Activated naive CD8-positive, alpha-beta T cell treated with anti-CD3 and anti-CD28 coated beads, Interleukin-2, amount 10 ng/mL, durations not matched to agents 7 days and 5 days (primary cell): Measurements from ENCODE around the gene KCND2. TPM values are rescaled to one million over a fixed set of nuclear protein-coding genes. Genes with fewer than 3 reads are reported as not detected.

ENCODE experiments used
- ATAC-seq: fragments of 150-1000 bp; cut with Tn5 transposase; one replicate; pipeline ENCODE4 v1.10.0; 2021; ENCODE audit warnings: low read depth, moderate library complexity
- POLR2A ChIA-PET: fragments of 350-600 bp; sonication (Branson Sonifier 250); formaldehyde crosslinking; loops from one replicate; lab custom pipeline; 2021; ENCODE audit warnings: antibody characterized with exemption; lab: Charles Lee
- DNase-seq: peaks from one replicate; pipeline ENCODE4 v3.0.0; 2021
- H3K27ac Mint-ChIP-seq: one replicate; pipeline ENCODE4 v1.8.0; 2022; ENCODE audit warnings: mild to moderate bottlenecking, mixed read lengths
- H3K27me3 Mint-ChIP-seq: one replicate; pipeline ENCODE4 v1.8.0; 2022; ENCODE audit warnings: mild to moderate bottlenecking, moderate library complexity, mixed read lengths
- H3K36me3 Mint-ChIP-seq: one replicate; pipeline ENCODE4 v1.8.0; 2021; ENCODE audit warnings: mild to moderate bottlenecking, mixed read lengths
- H3K4me1 Mint-ChIP-seq: one replicate; pipeline ENCODE4 v1.8.0; 2021; ENCODE audit warnings: mixed read lengths
- H3K4me3 Mint-ChIP-seq: one replicate; pipeline ENCODE4 v1.8.0; 2022; ENCODE audit warnings: mild to moderate bottlenecking, moderate library complexity, mixed read lengths
- H3K9me3 Mint-ChIP-seq: one replicate; pipeline ENCODE4 v1.8.0; 2021; ENCODE audit warnings: mixed read lengths
- total RNA-seq, 2 experiments: library from RNA; stranded (reverse); gene quantifications; one replicate each; pipeline ENCODE4 v1.2.3, GENCODE V29; 2021

The KCND2 gene
- total RNA-seq, 2 experiments from 2014 or later, result not detected

- Mint-ChIP-seq H3K36me3 (no peaks in the 10 kb centered on the region), H3K4me3 (no peak overlapping the region), H3K9me3 (no peaks in the 10 kb centered on the region), H3K4me1 (no peaks in the 10 kb centered on the region), H3K27ac (no peak overlapping the region), H3K27me3 (no peaks in the 10 kb centered on the region)
- DNase-seq, result no peak
- POLR2A ChIA-PET, result no interaction called here
- no peak for ATAC-seq
Measured at GRCh38 chr7:120337308-120337907, 64.4 kb downstream of the KCND2 start.

DNA sequence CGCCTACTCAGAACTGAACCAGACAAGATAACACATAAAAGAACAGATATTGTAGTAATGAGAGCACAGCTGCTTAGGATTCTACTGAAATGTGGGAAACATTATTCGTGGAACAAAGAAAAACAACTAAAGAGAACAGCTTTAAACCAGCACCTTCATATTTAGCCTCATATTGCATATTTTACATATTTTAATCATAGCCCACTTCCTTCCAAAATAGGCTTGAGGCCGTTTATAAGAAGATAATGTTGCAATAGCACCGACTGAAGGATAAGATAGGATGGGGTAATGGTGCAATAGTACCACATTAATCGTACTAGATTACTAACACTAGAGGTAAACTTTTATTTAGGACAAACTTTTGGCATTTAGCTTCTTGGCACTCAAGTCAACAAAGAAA, 71.3 kb downstream of the KCND2 start:
- Mint-ChIP-seq H3K27ac (no peak overlapping the region), H3K9me3 (peaks cover 1% of the 10 kb centered on the region), H3K36me3 (no peaks in the 10 kb centered on the region), H3K4me3 (no peak overlapping the region), H3K4me1 (no peaks in the 10 kb centered on the region), H3K27me3 (no peaks in the 10 kb centered on the region)
- ATAC-seq, result no peak
- no peak for DNase-seq
- POLR2A ChIA-PET, result no interaction called here

DNA sequence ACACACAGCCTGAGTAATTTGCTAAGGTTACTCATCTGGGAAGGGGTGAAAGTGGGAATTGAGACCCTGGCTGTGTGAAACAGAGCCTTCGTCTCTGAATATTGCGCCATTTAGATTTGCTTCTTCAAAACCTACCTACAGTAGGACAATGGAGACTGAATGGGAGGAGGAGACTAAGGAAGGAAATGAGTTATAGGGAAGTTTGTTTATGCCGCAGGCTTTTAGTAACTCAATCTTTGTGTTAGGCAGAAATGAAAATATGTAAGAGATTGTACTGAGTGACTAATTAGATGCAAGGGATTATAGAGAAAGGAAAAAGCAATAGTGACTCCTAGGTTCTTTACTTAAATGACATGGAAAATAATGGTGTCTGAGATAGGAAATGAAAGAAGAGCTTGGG, 80.2 kb downstream of the KCND2 start:
- Mint-ChIP-seq H3K27ac (no peak overlapping the region), H3K4me1 (no peaks in the 10 kb centered on the region), H3K9me3 (no peaks in the 10 kb centered on the region), H3K4me3 (no peak overlapping the region), H3K36me3 (no peaks in the 10 kb centered on the region), H3K27me3 (no peaks in the 10 kb centered on the region)
- DNase-seq (no peak), ATAC-seq (no peak)
- POLR2A ChIA-PET, result no interaction called here

GRCh38 chr7:120360918-120361317, 87.9 kb downstream of the KCND2 start:
- POLR2A ChIA-PET, result no interaction called here
- H3K9me3 Mint-ChIP-seq, result no peaks in the 10 kb centered on the region
- ATAC-seq (no peak), DNase-seq (no peak)
- H3K4me1 Mint-ChIP-seq, result no peaks in the 10 kb centered on the region
- H3K27ac Mint-ChIP-seq, result no peak overlapping the region
- H3K4me3 Mint-ChIP-seq, result no peak overlapping the region
- H3K27me3 Mint-ChIP-seq, result no peaks in the 10 kb centered on the region
- H3K36me3 Mint-ChIP-seq, result no peaks in the 10 kb centered on the region

- Mint-ChIP-seq H3K4me3 (no peak overlapping the region), H3K27me3 (no peaks in the 10 kb centered on the region), H3K27ac (no peak overlapping the region), H3K9me3 (no peaks in the 10 kb centered on the region), H3K36me3 (no peaks in the 10 kb centered on the region), H3K4me1 (no peaks in the 10 kb centered on the region)
- POLR2A ChIA-PET, result no interaction called here
- no peak for DNase-seq
- no peak for ATAC-seq
Measured at GRCh38 chr7:120363414-120363813, 90.4 kb downstream of the KCND2 start.

DNA sequence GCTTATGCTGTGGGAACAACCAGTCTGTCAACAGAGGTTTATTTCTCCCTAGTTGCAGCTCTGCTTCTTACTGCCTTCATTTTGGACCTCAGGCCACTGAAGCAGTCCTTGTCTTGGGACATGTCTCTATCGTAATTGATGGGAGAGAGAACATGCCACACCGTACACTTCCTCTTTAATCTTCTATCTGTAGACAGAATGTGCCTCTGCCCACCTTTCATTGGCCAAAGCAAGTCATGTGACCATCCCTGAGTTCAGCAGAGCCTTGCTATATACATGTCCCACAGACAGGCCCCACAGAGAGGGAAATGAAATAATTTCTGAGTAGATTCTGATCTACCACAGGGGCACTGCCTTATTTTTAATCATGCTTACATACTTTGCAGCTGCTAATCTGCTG, 98.0 kb downstream of the KCND2 start:
- POLR2A ChIA-PET, result no interaction called here

GRCh38 chr7:120373174-120373573, 100.2 kb downstream of the KCND2 start:
- Mint-ChIP-seq H3K4me1 (no peaks in the 10 kb centered on the region), H3K36me3 (no peaks in the 10 kb centered on the region)
- POLR2A ChIA-PET, result no interaction called here

More for the DNA sequence above, 98.0 kb downstream of the KCND2 start:
- H3K27ac Mint-ChIP-seq, result no peak overlapping the region
- ATAC-seq, result no peak
- H3K27me3 Mint-ChIP-seq, result no peaks in the 10 kb centered on the region
- no peaks in the 10 kb centered on the region for H3K9me3 Mint-ChIP-seq
- no peaks in the 10 kb centered on the region for H3K4me1 Mint-ChIP-seq
- no peak for DNase-seq
- no peaks in the 10 kb centered on the region for H3K36me3 Mint-ChIP-seq
- H3K4me3 Mint-ChIP-seq, result no peak overlapping the region

DNA sequence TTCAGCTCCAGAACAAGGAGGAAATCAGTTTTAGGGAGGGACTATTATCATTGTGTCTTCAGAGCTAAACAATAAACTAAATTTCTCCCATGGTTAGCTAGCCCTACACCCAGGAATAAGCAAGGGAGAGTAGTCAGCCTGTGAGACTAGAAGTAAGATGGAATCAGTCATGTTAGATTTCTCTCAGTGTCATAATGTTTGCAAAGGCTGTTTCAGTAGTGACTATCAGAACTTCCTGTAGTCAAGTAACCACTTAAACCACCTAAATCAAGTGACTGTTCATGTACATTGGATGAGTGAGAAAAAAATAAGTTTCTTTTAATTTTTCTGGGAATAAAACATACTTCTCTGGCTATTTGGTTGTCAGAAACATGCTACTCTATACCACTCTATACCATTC, 121.6 kb downstream of the KCND2 start:
- Mint-ChIP-seq H3K9me3 (no peaks in the 10 kb centered on the region), H3K27me3 (no peaks in the 10 kb centered on the region), H3K4me3 (no peak overlapping the region), H3K4me1 (no peaks in the 10 kb centered on the region), H3K36me3 (no peaks in the 10 kb centered on the region), H3K27ac (no peak overlapping the region)
- no peak for ATAC-seq
- DNase-seq, result no peak
- POLR2A ChIA-PET, result no interaction called here

More at GRCh38 chr7:120373174-120373573, 100.2 kb downstream of the KCND2 start:
- Mint-ChIP-seq H3K27ac (no peak overlapping the region), H3K9me3 (no peaks in the 10 kb centered on the region), H3K27me3 (no peaks in the 10 kb centered on the region), H3K4me3 (no peak overlapping the region)
- no peak for DNase-seq
- ATAC-seq, result no peak

DNA sequence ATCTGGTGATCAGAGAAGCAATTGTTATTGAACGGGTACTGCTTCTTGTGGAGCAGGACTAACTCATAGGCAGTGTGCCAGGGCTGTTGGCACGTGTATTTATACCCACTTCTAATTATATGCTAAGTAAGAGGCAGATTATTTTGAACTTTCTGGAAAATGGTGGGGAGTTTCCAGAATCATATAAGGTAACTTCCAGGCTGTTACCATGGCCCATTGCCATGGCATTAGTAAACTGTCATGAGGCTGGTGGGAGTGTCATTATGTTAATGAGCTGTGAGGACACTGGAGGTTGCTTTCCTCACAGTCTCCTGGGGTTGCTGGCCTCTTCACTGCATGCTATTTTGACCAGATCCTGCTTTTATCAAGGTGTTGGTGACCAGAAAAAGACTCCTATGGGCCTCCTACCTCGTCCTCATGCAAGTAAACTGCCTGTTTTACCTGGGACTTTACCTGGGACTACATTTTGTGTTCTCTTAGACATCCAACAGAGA, 122.6 kb downstream of the KCND2 start:
- ATAC-seq (no peak), DNase-seq (no peak)
- H3K36me3 Mint-ChIP-seq, result no peaks in the 10 kb centered on the region
- H3K4me1 Mint-ChIP-seq, result no peaks in the 10 kb centered on the region
- H3K27me3 Mint-ChIP-seq, result no peaks in the 10 kb centered on the region
- POLR2A ChIA-PET, result no interaction called here
- no peaks in the 10 kb centered on the region for H3K9me3 Mint-ChIP-seq
- H3K4me3 Mint-ChIP-seq, result no peak overlapping the region
- H3K27ac Mint-ChIP-seq, result no peak overlapping the region

DNA sequence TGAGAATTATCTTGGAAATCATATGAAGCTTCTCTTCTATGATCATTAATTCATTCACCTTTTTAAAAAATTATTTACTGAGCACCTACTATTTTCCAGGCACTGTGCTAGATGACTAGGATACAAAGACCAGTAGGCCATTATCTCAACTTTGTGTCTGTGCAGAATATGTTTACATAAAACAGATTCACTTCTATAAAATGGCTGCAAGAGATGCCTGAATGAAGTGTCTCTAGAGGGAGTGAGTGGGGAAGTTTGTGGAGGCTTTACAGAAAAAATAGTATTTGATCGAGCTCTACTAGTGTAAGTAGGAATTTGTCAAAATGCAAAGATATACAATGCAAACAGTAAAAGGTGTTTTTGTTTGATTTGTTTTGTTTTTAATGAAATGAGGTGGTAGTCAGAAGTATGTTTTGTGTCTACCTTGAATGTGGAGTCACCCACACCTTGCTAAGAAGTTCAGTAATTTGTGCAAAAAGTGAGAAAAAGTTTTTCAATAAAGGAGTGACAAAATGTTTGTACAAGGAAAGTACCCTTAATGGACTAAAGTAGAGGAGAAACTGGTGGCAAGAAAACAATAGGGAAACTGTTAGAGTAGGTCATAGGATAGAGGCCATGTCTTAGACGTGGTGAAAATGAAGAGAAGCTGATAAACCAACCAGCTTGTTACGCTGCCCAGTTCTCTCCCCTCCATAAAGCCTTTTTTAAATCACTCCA, 125.5 kb downstream of the KCND2 start:
- H3K4me1 Mint-ChIP-seq, result no peaks in the 10 kb centered on the region
- POLR2A ChIA-PET, result no interaction called here
- no peak for ATAC-seq

GRCh38 chr7:120400806-120401455, 128.0 kb downstream of the KCND2 start:
- no peaks in the 10 kb centered on the region for H3K36me3 Mint-ChIP-seq
- no peak overlapping the region for H3K4me3 Mint-ChIP-seq
- POLR2A ChIA-PET, result no interaction called here
- H3K27ac Mint-ChIP-seq, result no peak overlapping the region
- H3K4me1 Mint-ChIP-seq, result no peaks in the 10 kb centered on the region
- DNase-seq (no peak), ATAC-seq (no peak)
- H3K9me3 Mint-ChIP-seq, result no peaks in the 10 kb centered on the region
- no peaks in the 10 kb centered on the region for H3K27me3 Mint-ChIP-seq

More for the DNA sequence above, 125.5 kb downstream of the KCND2 start:
- Mint-ChIP-seq H3K36me3 (no peaks in the 10 kb centered on the region), H3K27me3 (no peaks in the 10 kb centered on the region), H3K9me3 (no peaks in the 10 kb centered on the region), H3K27ac (no peak overlapping the region), H3K4me3 (no peak overlapping the region)
- no peak for DNase-seq

GRCh38 chr7:120402079-120402767, 129.2 kb downstream of the KCND2 start:
- no peak for ATAC-seq
- Mint-ChIP-seq H3K4me1 (no peaks in the 10 kb centered on the region), H3K36me3 (no peaks in the 10 kb centered on the region), H3K27ac (no peak overlapping the region), H3K27me3 (no peaks in the 10 kb centered on the region), H3K9me3 (no peaks in the 10 kb centered on the region), H3K4me3 (no peak overlapping the region)
- no peak for DNase-seq
- POLR2A ChIA-PET, result no interaction called here

GRCh38 chr7:120402801-120403200, 129.8 kb downstream of the KCND2 start:
- Mint-ChIP-seq H3K4me3 (no peak overlapping the region), H3K27me3 (no peaks in the 10 kb centered on the region), H3K36me3 (no peaks in the 10 kb centered on the region), H3K27ac (no peak overlapping the region), H3K4me1 (no peaks in the 10 kb centered on the region), H3K9me3 (no peaks in the 10 kb centered on the region)
- POLR2A ChIA-PET, result no interaction called here
- DNase-seq (no peak), ATAC-seq (no peak)
